ENCODE data around the gene DNMT3A.
A peak's percentile ranks its signal among the peaks of the same experiment; 100 is the strongest.

DNMT3A gene

GRCh38 chr2:25372405-25373268, 30.9 kb upstream of the DNMT3A start:
- DNase-seq, result no peak

- DNase-seq, result no peak
These were observed 29.8 kb upstream of the DNMT3A start for GRCh38 chr2:25371253-25372241.

- DNase-seq, result no peak
These were observed 28.2 kb upstream of the DNMT3A start for GRCh38 chr2:25369876-25370275.

- DNase-seq, result no peak
These were observed 27.7 kb upstream of the DNMT3A start for GRCh38 chr2:25369439-25369838.

- DNase-seq, result no peak
These were observed 26.9 kb upstream of the DNMT3A start for GRCh38 chr2:25368660-25369059.

- DNase-seq, result no peak
These were observed 25.6 kb upstream of the DNMT3A start for GRCh38 chr2:25367296-25367695.

GRCh38 chr2:25366629-25367028, 24.9 kb upstream of the DNMT3A start:
- DNase-seq, result no peak

- no peak for DNase-seq
These were observed 23.5 kb upstream of the DNMT3A start for GRCh38 chr2:25365241-25365640.

GRCh38 chr2:25363733-25364132, 22.0 kb upstream of the DNMT3A start:
- DNase-seq, result no peak

GRCh38 chr2:25362434-25363145, 20.9 kb upstream of the DNMT3A start:
- peak in 1 of 4 experiments; percentile 33 for DNase-seq

- DNase-seq, result peak; percentile 84 to 97 (median 90)
These were observed 20.3 kb upstream of the DNMT3A start for GRCh38 chr2:25362049-25362433.

- DNase-seq, result no peak
These were observed 19.7 kb upstream of the DNMT3A start for GRCh38 chr2:25361261-25362048.

GRCh38 chr2:25358836-25359235, 17.1 kb upstream of the DNMT3A start:
- DNase-seq, result no peak

GRCh38 chr2:25358249-25358815, 16.6 kb upstream of the DNMT3A start:
- no peak for DNase-seq

GRCh38 chr2:25356088-25356487, 14.4 kb upstream of the DNMT3A start:
- no peak for DNase-seq

GRCh38 chr2:25355270-25355669, 13.5 kb upstream of the DNMT3A start:
- no peak for DNase-seq

GRCh38 chr2:25354116-25354515, 12.4 kb upstream of the DNMT3A start:
- DNase-seq, result no peak

GRCh38 chr2:25349397-25349796, 7.7 kb upstream of the DNMT3A start:
- no peak for DNase-seq

- no peak for DNase-seq
These were observed 6.1 kb upstream of the DNMT3A start for GRCh38 chr2:25347846-25348245.

- DNase-seq, result no peak
These were observed 5.6 kb upstream of the DNMT3A start for GRCh38 chr2:25347205-25347815.

- no peak for DNase-seq
These were observed 1.6 kb upstream of the DNMT3A start for GRCh38 chr2:25343187-25343825.
